Lung (tissue), 12 donors: ENCODE measurements around the gene NLGN1. TPM values are rescaled to one million over a fixed set of nuclear protein-coding genes. Genes with fewer than 3 reads are reported as not detected.

Experiments used
- ATAC-seq: fragments of 200-7000 bp; cut with Tn5 transposase; one replicate; pipeline ENCODE4 v1.9.1; 2020; ENCODE audit warnings: moderate number of reproducible peaks; ENCODE audit not compliant: insufficient read depth, low FRiP score
- DNase-seq, 3 donors: peaks; one replicate each; pipeline ENCODE4 v3.0.0-alpha.2; 2013 to 2017
- H3K27ac ChIP-seq, 2 donors: one replicate each; pipeline ENCODE4 v1.5.1; 2013; ENCODE audit warnings: mild to moderate bottlenecking in 2 of 2, moderate library complexity in 2 of 2, control low read depth in 1 of 2, inconsistent platforms in 1 of 2, low read depth in 1 of 2, low read length in 1 of 2
- H3K27me3 ChIP-seq, 3 donors: one replicate each; pipeline ENCODE4 v1.5.1; 2013; ENCODE audit warnings: low read length in 2 of 3; ENCODE audit not compliant: control insufficient read depth in 3 of 3, insufficient read depth in 3 of 3
- H3K36me3 ChIP-seq, 4 donors: one replicate each; pipeline ENCODE4 v1.5.1; 2013; ENCODE audit warnings: low read length in 4 of 4, mild to moderate bottlenecking in 1 of 4, moderate library complexity in 1 of 4; ENCODE audit not compliant: control insufficient read depth in 4 of 4, insufficient read depth in 4 of 4
- H3K4me1 ChIP-seq, 5 donors: one replicate each; pipeline ENCODE4 v1.5.1; 2013; ENCODE audit warnings: low read length in 5 of 5, mild to moderate bottlenecking in 2 of 5, moderate library complexity in 1 of 5; ENCODE audit not compliant: control insufficient read depth in 5 of 5, insufficient read depth in 5 of 5
- H3K4me3 ChIP-seq: one replicate; pipeline ENCODE4 v1.5.1; 2013; ENCODE audit warnings: mild to moderate bottlenecking, control low read depth, moderate library complexity
- H3K9ac ChIP-seq, 2 donors: one replicate each; pipeline ENCODE4 v1.5.1; 2013; ENCODE audit warnings: low read length in 2 of 2, control low read depth in 1 of 2; ENCODE audit not compliant: insufficient read depth in 1 of 2
- H3K9me3 ChIP-seq, 4 donors: one replicate each; pipeline ENCODE4 v1.5.1; 2013; ENCODE audit warnings: low read length in 3 of 4, mild to moderate bottlenecking in 1 of 4, moderate library complexity in 1 of 4; ENCODE audit not compliant: control insufficient read depth in 4 of 4, insufficient read depth in 3 of 4
- WGBS, 2 donors: extraction: QIAGEN DNeasy Blood & Tissue Kit; methylation state at CpG; one replicate each; pipeline ENCODE4 v1.1.7; 2013; 5-methylcytosine and 5-hydroxymethylcytosine counted together
- polyA plus RNA-seq, 2 donors: library from polyadenylated mRNA; stranded (reverse); fragments of 200-250 nt; gene quantifications; one replicate each; pipeline ENCODE4 v1.2.1, GENCODE V29; 2013
- total RNA-seq, 2 donors: library from RNA; depleted of rRNA in 1 of 2; stranded (reverse); fragments of >200 nt in 1 of 2; gene quantifications; one replicate each; pipeline ENCODE4 v1.2.1, GENCODE V29; 2014 to 2021
- TF ChIP-seq, protein P1 (sequence below): IDR thresholded peaks from 2 replicates; pipeline ENCODE4 v1.5.1; 2012; ENCODE audit warnings: mild to moderate bottlenecking; ENCODE audit errors: control extremely low read depth, extremely low read depth
- donor health status: control.
- donor health status: control.
- donor health status: Bipolar disorder and iron deficiency.
- donor health status: healthy.
- donor health status: DM: yes; HTN: yes; CAD: no.

The NLGN1 gene
- total and polyA plus RNA-seq, 4 donors: 0.24 to 22.2 (median 1.9) TPM

DNA sequence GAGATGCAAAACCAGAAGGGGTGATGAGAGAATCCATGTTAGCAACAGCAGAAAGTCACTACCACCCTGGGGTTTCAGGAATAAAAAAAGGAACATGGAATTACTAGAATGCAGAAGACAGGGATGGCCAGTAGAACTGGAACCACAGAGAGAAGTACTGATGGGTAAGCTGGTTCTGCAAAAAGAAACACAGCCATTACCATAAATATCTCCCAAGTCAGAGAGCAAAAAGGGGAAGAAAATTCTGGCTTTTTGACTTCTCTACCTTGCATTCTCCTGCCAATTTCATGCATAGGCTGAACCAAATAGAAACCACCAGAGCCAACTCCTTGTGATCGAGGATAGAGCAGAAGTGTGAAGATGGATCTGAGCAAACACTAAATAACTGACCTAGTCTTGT is 911.2 kb downstream of the NLGN1 start:
- Histone ChIP-seq H3K36me3 (no peaks in the 10 kb centered on the region), H3K9ac (no peak overlapping the region), H3K27me3 (no peaks in the 10 kb centered on the region), H3K4me3 (no peak overlapping the region), H3K4me1 (peaks cover 0 to 4% (median 0%) of the 10 kb centered on the region in 5 donors), H3K27ac (no peak overlapping the region), H3K9me3 (no peaks in the 10 kb centered on the region)
- 84 to 86% methylated on average over 1 of the region's 1 CpG for WGBS, 2 donors
- TF ChIP-seq, protein P1, sequence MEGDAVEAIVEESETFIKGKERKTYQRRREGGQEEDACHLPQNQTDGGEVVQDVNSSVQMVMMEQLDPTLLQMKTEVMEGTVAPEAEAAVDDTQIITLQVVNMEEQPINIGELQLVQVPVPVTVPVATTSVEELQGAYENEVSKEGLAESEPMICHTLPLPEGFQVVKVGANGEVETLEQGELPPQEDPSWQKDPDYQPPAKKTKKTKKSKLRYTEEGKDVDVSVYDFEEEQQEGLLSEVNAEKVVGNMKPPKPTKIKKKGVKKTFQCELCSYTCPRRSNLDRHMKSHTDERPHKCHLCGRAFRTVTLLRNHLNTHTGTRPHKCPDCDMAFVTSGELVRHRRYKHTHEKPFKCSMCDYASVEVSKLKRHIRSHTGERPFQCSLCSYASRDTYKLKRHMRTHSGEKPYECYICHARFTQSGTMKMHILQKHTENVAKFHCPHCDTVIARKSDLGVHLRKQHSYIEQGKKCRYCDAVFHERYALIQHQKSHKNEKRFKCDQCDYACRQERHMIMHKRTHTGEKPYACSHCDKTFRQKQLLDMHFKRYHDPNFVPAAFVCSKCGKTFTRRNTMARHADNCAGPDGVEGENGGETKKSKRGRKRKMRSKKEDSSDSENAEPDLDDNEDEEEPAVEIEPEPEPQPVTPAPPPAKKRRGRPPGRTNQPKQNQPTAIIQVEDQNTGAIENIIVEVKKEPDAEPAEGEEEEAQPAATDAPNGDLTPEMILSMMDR: no peak
- DNase-seq: no peak
- no peak for ATAC-seq

DNA sequence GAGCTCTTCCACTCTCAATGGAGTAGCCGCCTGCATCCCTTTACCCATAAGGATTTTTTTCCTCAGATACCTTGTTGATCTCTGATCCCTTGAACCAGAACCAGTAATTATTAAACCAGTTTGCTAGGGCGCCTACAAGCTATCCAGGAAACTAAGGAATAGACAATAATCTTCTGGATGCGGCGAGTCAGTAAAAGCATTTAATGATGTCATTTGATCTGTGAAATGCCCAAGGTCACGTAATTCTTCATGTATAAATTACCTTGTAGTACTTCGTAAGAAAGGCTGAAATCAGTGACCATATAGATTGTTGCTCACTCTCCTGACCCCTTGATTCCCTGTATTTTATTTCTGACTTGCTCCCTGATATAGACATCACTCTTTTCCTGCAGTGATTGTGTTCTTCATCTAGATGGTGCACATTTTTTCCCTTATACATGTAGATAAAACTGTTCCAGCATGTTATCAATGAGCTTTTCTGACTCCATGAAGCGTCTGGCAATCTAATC is 913.0 kb downstream of the NLGN1 start:
- H3K4me3 ChIP-seq: no peak overlapping the region
- H3K36me3 ChIP-seq: no peaks in the 10 kb centered on the region
- TF ChIP-seq, protein P1: no peak
- H3K27me3 ChIP-seq: no peaks in the 10 kb centered on the region
- H3K4me1 ChIP-seq: no peaks in the 10 kb centered on the region
- DNase-seq (no peak), ATAC-seq (no peak)
- 88 to 90% methylated on average over 7 of the region's 7 CpGs for WGBS, 2 donors
- no peak overlapping the region for H3K27ac ChIP-seq
- no peak overlapping the region for H3K9ac ChIP-seq
- no peaks in the 10 kb centered on the region for H3K9me3 ChIP-seq

DNA sequence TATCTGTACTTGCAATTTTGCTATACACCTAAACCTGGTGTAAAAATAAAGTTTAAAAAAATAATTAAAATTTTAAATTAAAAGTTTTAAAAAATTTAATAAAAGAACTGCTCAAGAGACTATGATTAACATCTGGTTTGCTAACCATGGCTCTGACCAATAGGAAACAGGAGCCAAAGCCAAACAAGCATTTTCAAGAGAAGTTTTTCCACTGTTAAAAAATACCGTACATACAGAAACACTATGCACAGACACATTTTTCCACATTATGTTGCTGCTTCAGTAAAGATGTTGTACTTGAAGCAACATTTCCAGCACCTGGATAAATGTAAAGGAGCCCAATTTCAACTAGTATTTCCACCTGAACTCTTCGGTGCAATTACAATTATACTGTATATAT is 917.7 kb downstream of the NLGN1 start:
- H3K9me3 ChIP-seq: no peaks in the 10 kb centered on the region
- no peak for ATAC-seq
- H3K27ac ChIP-seq: no peak overlapping the region

More for the DNA sequence above, 917.7 kb downstream of the NLGN1 start:
- DNase-seq: no peak
- Histone ChIP-seq H3K9ac (no peak overlapping the region), H3K27me3 (no peaks in the 10 kb centered on the region), H3K36me3 (no peaks in the 10 kb centered on the region), H3K4me3 (no peak overlapping the region), H3K4me1 (no peaks in the 10 kb centered on the region)
- 70 to 97% methylated on average over 2 of the region's 2 CpGs for whole genome bisulfite sequencing, 2 donors
- TF ChIP-seq, protein P1: no peak
